Ovary (tissue), 9 donors: Measurements from ENCODE around the gene TAGLN. TPM values are rescaled to one million over a fixed set of nuclear protein-coding genes. Genes with fewer than 3 reads are reported as not detected.

Experiments used
- DNase-seq, 5 donors: peaks; one replicate each; pipeline ENCODE4 v3.0.0-alpha.2; 2019 to 2020
- H3K27ac ChIP-seq, 2 donors: fragments of 200-600 bp; one replicate each; pipeline versions ENCODE4 v1.5.1 to v1.8.0; 2019 to 2022
- H3K27me3 ChIP-seq: fragments of 200-600 bp; one replicate; pipeline ENCODE4 v1.8.0; 2022
- H3K36me3 ChIP-seq: fragments of 200-600 bp; sonication (generic); one replicate; pipeline ENCODE4 v1.5.1; 2019
- H3K4me1 ChIP-seq: one replicate; pipeline ENCODE4 v1.8.1; 2013; ENCODE audit warnings: mild to moderate bottlenecking, moderate library complexity; ENCODE audit not compliant: insufficient read depth
- H3K4me3 ChIP-seq: fragments of 200-600 bp; sonication (generic); one replicate; pipeline ENCODE4 v1.5.1; 2017
- H3K9me3 ChIP-seq, 2 donors: fragments of 200-600 bp in 1 of 2; sonication (generic) in 1 of 2; one replicate each; pipeline versions ENCODE4 v1.5.1 to v1.8.1; 2013 to 2019; ENCODE audit warnings: mild to moderate bottlenecking in 1 of 2, moderate library complexity in 1 of 2
- EP300 ChIP-seq: sonication (generic); formaldehyde crosslinking; IDR thresholded peaks from one replicate; pipeline ENCODE4 v1.6.1; 2017; ENCODE audit warnings: antibody characterized with exemption
- POLR2A ChIP-seq: fragments of 450-650 bp; IDR thresholded peaks from one replicate; pipeline ENCODE4 v1.6.1; 2017; ENCODE audit warnings: antibody characterized with exemption, mild to moderate bottlenecking, moderate library complexity
- WGBS, 3 donors: extraction: QIAGEN DNeasy Blood & Tissue Kit in 1 of 3; methylation state at CpG; one replicate each; pipeline versions ENCODE4 v1.1.5 to v1.1.7; 2013 to 2017; 5-methylcytosine and 5-hydroxymethylcytosine counted together
- intact Hi-C, 4 donors: fragments of 100-400 bp; cut with DNase I; formaldehyde crosslinking; loops; one replicate each; pipeline versions ENCODE4 v1.11.0 to v1.15.1; 2022 to 2023
- polyA plus RNA-seq, 2 donors: library from polyadenylated mRNA; stranded (reverse); fragments of 200-250 nt in 1 of 2; fragments of 350-450 nt in 1 of 2; fragmentation: Illumina TruSeq in 1 of 2; extraction: RNeasy Lipid Tissue Mini Kit (QIAGEN cat#74804) in 1 of 2; gene quantifications; one replicate each; pipeline ENCODE4 v1.2.3, GENCODE V29; 2013 to 2014
- total RNA-seq, 7 donors: library from RNA; depleted of rRNA in 2 of 7; stranded (reverse); fragments of >200 nt in 2 of 7; fragmentation: NEBNext Ultra II Directional in 3 of 7; extraction: Animal tissue kit (Norgen Biotek cat#: 25700) in 3 of 7; gene quantifications; one replicate each; pipeline versions ENCODE4 v1.1.0 to v1.2.4, GENCODE V29; 2016 to 2023
- TF ChIP-seq, protein P1 (sequence below), 3 donors: fragments of 450-650 bp in 2 of 3; fragments of 200-600 bp in 1 of 3; IDR thresholded peaks; one replicate each; pipeline versions ENCODE4 v1.5.1 to v1.8.0; 2016 to 2022; ENCODE audit warnings: antibody characterized with exemption in 3 of 3, mild to moderate bottlenecking in 1 of 3
- donor health status: DM: no; HTN: no; CAD: no; lungs with moderate emphysema.
- donor health status: DM: no; HTN: no; CAD: no.
- donor health status: Bipolar disorder and iron deficiency.
- donor health status: DM: yes; HTN: yes; CAD: no.
- donor health status: DM: no; HTN: no; CAD: no.
- donor health status: DM: yes; HTN: yes; CAD: no.

TAGLN gene
- total and polyA plus RNA-seq, 9 donors = 491 to 3,307 (median 1,598) TPM

- WGBS, 3 donors = 85 to 89% (median 86%) methylated on average over 11 of the region's 11 CpGs
- no peak for DNase-seq
Measured at GRCh38 chr11:117183724-117184349, 15.3 kb upstream of the TAGLN start.

GRCh38 chr11:117185736-117186430 lies 13.3 kb upstream of the TAGLN start:
- Histone ChIP-seq H3K36me3 (no peaks in the 10 kb centered on the region), H3K4me3 (no peak overlapping the region), H3K27ac (peak overlapping the region in 1 of 2 donors; percentile 72), H3K9me3 (no peaks in the 10 kb centered on the region), H3K4me1 (peaks cover 27% of the 10 kb centered on the region), H3K27me3 (no peaks in the 10 kb centered on the region)
- intact Hi-C loops = loop anchor here in 1 of 4 donors (5.0 kb wide), 1 partner anchor 36 kb away; no protein-coding TSS in a partner anchor
- no peak for DNase-seq
- 89 to 94% (median 90%) methylated on average over 5 of the region's 5 CpGs for WGBS, 3 donors
- no peak for TF ChIP-seq POLR2A
- TF ChIP-seq, protein P1, sequence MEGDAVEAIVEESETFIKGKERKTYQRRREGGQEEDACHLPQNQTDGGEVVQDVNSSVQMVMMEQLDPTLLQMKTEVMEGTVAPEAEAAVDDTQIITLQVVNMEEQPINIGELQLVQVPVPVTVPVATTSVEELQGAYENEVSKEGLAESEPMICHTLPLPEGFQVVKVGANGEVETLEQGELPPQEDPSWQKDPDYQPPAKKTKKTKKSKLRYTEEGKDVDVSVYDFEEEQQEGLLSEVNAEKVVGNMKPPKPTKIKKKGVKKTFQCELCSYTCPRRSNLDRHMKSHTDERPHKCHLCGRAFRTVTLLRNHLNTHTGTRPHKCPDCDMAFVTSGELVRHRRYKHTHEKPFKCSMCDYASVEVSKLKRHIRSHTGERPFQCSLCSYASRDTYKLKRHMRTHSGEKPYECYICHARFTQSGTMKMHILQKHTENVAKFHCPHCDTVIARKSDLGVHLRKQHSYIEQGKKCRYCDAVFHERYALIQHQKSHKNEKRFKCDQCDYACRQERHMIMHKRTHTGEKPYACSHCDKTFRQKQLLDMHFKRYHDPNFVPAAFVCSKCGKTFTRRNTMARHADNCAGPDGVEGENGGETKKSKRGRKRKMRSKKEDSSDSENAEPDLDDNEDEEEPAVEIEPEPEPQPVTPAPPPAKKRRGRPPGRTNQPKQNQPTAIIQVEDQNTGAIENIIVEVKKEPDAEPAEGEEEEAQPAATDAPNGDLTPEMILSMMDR (IDR thresholded peaks at IDR 0.05) = no peak
- no peak for TF ChIP-seq EP300

More at GRCh38 chr11:117183724-117184349, 15.3 kb upstream of the TAGLN start:
- Histone ChIP-seq H3K27ac (no peak overlapping the region), H3K36me3 (no peaks in the 10 kb centered on the region), H3K27me3 (no peaks in the 10 kb centered on the region), H3K4me3 (no peak overlapping the region), H3K9me3 (no peaks in the 10 kb centered on the region), H3K4me1 (peaks cover 30% of the 10 kb centered on the region)
- intact Hi-C loops = loop anchor here in 1 of 4 donors (5.0 kb wide), 1 partner anchor 43 kb away; no protein-coding TSS in a partner anchor
- TF ChIP-seq EP300 = no peak
- no peak for TF ChIP-seq POLR2A
- TF ChIP-seq, protein P1 (IDR thresholded peaks at IDR 0.05) = no peak

DNA sequence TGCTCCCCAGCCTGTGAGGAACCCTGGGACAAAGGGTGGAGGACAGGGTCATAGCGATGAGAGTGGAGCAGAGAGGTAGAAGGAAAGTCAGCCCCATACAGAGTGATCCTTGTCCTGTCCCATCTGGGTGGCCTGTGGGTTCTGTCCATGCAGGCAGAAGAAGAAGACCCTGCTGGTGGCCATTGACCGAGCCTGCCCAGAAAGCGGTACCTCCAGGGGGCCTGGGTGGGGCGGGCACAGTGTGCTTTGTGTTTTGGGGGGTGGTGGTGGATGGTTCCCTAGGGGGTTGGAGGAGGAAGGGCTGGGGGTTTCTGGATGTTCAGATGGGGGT lies 12.8 kb upstream of the TAGLN start:
- no peaks in the 10 kb centered on the region for H3K27me3 ChIP-seq
- intact Hi-C loops = loop anchor here in 1 of 4 donors (5.0 kb wide), 1 partner anchor 36 kb away; no protein-coding TSS in a partner anchor
- TF ChIP-seq, protein P1 (IDR thresholded peaks at IDR 0.05) = no peak
- TF ChIP-seq POLR2A = no peak
- TF ChIP-seq EP300 = no peak
- no peak overlapping the region for H3K4me3 ChIP-seq
- H3K36me3 ChIP-seq = no peaks in the 10 kb centered on the region
- H3K4me1 ChIP-seq = peaks cover 23% of the 10 kb centered on the region
- DNase-seq = peak in 3 of 5 donors; percentile 15 to 41 (median 28)
- H3K27ac ChIP-seq = peak overlapping the region in 1 of 2 donors; percentile 72
- WGBS, 3 donors = 92 to 100% (median 98%) methylated on average over 4 of the region's 4 CpGs
- H3K9me3 ChIP-seq = no peaks in the 10 kb centered on the region

GRCh38 chr11:117187007-117187406 lies 12.2 kb upstream of the TAGLN start:
- Histone ChIP-seq H3K27ac (peak overlapping the region; percentile 59 to 72), H3K4me3 (no peak overlapping the region), H3K36me3 (no peaks in the 10 kb centered on the region), H3K9me3 (no peaks in the 10 kb centered on the region), H3K4me1 (peaks cover 19% of the 10 kb centered on the region), H3K27me3 (no peaks in the 10 kb centered on the region)
- no peak for TF ChIP-seq EP300
- TF ChIP-seq, protein P1 (IDR thresholded peaks at IDR 0.05) = no peak
- no peak for TF ChIP-seq POLR2A
- DNase-seq = peak; percentile 37 to 69 (median 50)
- intact Hi-C loops = loop anchor here in 1 of 4 donors (5.0 kb wide), 1 partner anchor 35 kb away; no protein-coding TSS in a partner anchor
- 18 to 30% (median 18%) methylated on average over 6 of the region's 6 CpGs for WGBS, 3 donors
